ENCODE measurements around the gene BPTF.

DNA sequence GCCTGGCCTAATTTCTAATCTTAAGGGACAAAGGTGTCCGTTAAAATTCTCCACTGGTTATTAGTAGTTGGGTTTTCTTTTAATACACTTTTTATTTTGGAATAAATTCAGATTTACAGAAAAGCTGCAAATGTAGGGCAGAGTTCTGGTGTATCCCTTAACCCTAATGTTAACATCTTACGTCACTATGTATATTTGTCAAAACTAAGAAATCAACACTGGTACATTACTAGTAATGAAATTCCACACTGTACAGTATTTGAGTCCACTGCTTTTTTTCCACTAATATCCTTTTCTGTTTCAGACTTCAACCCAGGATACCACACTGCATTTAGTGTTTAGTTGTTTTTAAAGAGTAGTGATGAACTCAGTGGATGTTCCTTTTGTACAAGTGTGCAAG is 191.5 kb downstream of the BPTF start:
- TF ChIP-seq CTCF (IDR thresholded peaks at IDR 0.05; ENCODE audit: insufficient read depth, low read length, poor library complexity, severe bottlenecking) (no peak), EZH2phosphoT487 (conservative IDR thresholded peaks at IDR 0.05; ENCODE audit: low read length) (no peak)

Measured in SU-DHL-6 (cell line).